BE2C (cell line): ENCODE measurements around the gene COX7A2.

ENCODE experiments used
- DNase-seq: peaks from one replicate; pipeline ENCODE4 v3.0.0-alpha.2; 2020
- H3K27me3 ChIP-seq: fragments of 250-450 bp; sonication (Bioruptor Pico); 2 replicates; pipeline ENCODE4 v1.5.1; 2020; ENCODE audit warnings: mild to moderate bottlenecking
- H3K36me3 ChIP-seq: fragments of 250-450 bp; sonication (Bioruptor Pico); 2 replicates; pipeline ENCODE4 v1.5.1; 2020; ENCODE audit warnings: mild to moderate bottlenecking
- H3K4me1 ChIP-seq: fragments of 250-450 bp; sonication (Bioruptor Pico); 2 replicates; pipeline ENCODE4 v1.5.1; 2020
- H3K4me3 ChIP-seq: 2 replicates; pipeline ENCODE4 v1.5.1; 2011; ENCODE audit warnings: low read depth, low read length
- H3K9me3 ChIP-seq: fragments of 250-450 bp; sonication (Bioruptor Pico); 2 replicates; pipeline ENCODE4 v1.5.1; 2020
- TF ChIP-seq, protein P1 (sequence below): IDR thresholded peaks from 2 replicates; pipeline ENCODE4 v1.5.1; 2012; ENCODE audit warnings: mild to moderate bottlenecking, low read depth, low read length

COX7A2 gene

DNA sequence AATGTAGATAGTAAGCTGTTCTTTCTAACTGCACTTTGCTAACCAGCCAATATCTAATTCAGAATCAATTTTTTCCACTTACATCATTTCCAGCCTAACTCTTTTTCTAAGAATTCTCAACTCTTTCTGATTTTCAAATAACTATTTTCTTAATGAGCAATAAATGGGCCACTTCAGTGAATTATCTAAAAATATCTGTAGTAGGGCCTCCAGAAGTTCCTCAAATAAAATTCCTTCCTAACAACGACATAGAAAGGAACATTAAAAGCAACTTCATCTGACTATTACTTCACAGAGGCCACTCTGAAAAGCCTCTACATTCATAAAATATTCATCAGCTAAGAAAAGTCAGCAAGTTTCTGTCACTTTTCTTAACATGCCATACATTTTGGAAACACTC is 42.6 kb downstream of the COX7A2 start:
- Histone ChIP-seq H3K4me1 (no peaks in the 10 kb centered on the region), H3K9me3 (no peaks in the 10 kb centered on the region), H3K4me3 (no peak overlapping the region), H3K27me3 (peaks cover 44% of the 10 kb centered on the region), H3K36me3 (no peaks in the 10 kb centered on the region)
- no peak for DNase-seq
- TF ChIP-seq, protein P1, sequence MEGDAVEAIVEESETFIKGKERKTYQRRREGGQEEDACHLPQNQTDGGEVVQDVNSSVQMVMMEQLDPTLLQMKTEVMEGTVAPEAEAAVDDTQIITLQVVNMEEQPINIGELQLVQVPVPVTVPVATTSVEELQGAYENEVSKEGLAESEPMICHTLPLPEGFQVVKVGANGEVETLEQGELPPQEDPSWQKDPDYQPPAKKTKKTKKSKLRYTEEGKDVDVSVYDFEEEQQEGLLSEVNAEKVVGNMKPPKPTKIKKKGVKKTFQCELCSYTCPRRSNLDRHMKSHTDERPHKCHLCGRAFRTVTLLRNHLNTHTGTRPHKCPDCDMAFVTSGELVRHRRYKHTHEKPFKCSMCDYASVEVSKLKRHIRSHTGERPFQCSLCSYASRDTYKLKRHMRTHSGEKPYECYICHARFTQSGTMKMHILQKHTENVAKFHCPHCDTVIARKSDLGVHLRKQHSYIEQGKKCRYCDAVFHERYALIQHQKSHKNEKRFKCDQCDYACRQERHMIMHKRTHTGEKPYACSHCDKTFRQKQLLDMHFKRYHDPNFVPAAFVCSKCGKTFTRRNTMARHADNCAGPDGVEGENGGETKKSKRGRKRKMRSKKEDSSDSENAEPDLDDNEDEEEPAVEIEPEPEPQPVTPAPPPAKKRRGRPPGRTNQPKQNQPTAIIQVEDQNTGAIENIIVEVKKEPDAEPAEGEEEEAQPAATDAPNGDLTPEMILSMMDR: no peak

DNA sequence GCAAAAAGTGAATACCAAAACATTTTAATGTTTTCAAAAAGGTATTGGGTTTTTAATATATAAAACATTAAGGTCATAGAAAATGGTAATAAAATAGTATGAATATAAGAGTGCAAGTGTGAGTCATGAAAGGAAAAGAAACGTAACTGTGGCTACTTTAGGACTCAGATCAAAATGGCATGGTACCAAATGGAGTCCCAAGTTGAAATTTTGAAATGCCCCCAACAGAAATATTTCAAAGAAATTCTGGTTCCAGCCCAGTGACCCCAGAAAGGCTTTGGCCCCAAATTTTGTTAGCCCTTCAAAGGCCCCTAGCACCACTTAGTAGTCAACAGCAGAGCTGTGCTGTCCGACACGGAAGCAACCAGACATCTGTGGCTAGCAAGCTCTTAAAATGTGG is 43.7 kb downstream of the COX7A2 start:
- no peaks in the 10 kb centered on the region for H3K9me3 ChIP-seq
- no peak overlapping the region for H3K4me3 ChIP-seq
- no peak for DNase-seq
- TF ChIP-seq, protein P1: no peak
- H3K27me3 ChIP-seq: peaks cover 33% of the 10 kb centered on the region
- H3K4me1 ChIP-seq: no peaks in the 10 kb centered on the region
- no peaks in the 10 kb centered on the region for H3K36me3 ChIP-seq

GRCh38 chr6:75196081-75196687 is 47.4 kb downstream of the COX7A2 start:
- Histone ChIP-seq H3K27me3 (no peaks in the 10 kb centered on the region), H3K4me1 (no peaks in the 10 kb centered on the region), H3K36me3 (no peaks in the 10 kb centered on the region), H3K9me3 (no peaks in the 10 kb centered on the region), H3K4me3 (no peak overlapping the region)
- no peak for DNase-seq
- TF ChIP-seq, protein P1: no peak

DNA sequence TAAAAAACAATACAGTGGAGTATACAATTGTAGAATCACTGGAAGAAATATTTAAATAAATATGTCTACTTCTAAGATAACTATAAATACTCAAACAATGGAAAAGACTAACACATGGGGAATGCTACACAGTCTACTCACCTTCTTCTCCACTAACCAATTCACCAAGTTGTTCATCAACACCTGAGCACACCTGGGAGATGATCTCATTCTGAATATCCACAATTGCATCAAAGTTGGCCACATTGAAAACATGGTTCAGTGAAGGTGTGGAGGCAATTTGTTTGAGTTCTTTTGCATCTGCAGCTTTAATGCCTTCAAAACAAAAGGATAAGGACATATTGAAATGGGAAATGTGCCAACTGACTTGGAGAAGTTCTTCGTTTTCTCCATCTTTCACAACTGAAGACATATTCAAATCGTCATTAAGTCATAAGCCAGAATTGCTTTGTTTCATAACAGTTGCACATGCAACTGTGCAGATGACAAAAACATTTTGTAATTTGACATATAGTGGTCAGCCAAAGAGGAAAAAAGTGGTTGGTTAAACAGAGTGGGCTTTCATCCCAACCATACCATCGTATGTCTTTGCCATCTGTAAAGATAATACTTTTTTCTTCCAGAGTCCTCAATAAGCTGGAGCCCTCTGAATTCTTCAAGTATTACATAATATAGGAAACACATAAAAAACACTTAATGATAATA is 55.2 kb downstream of the COX7A2 start:
- H3K9me3 ChIP-seq: no peaks in the 10 kb centered on the region
- H3K4me3 ChIP-seq: no peak overlapping the region
- H3K36me3 ChIP-seq: no peaks in the 10 kb centered on the region
- TF ChIP-seq, protein P1: no peak
- no peaks in the 10 kb centered on the region for H3K27me3 ChIP-seq
- no peak for DNase-seq
- H3K4me1 ChIP-seq: no peaks in the 10 kb centered on the region
